H9 (cell line): ENCODE measurements around the gene SUN1. TPM values are rescaled to one million over a fixed set of nuclear protein-coding genes. Genes with fewer than 3 reads are reported as not detected.

Source experiments
- DNase-seq: peaks from one replicate; pipeline ENCODE4 v3.0.0-alpha.2; 2017
- H2AFZ ChIP-seq: one replicate; pipeline ENCODE4 v1.6.1; 2013; ENCODE audit warnings: mild to moderate bottlenecking, low read length, control low read depth, moderate library complexity
- H2AK5ac ChIP-seq: 2 replicates; pipeline ENCODE4 v1.6.1; 2013; ENCODE audit warnings: low read length, control low read depth, mixed read lengths; ENCODE audit not compliant: insufficient read length
- H2BK120ac ChIP-seq: one replicate; pipeline ENCODE4 v1.6.1; 2013; ENCODE audit warnings: low read depth, mild to moderate bottlenecking, low read length, control low read depth, inconsistent platforms; ENCODE audit not compliant: poor library complexity, severe bottlenecking
- H2BK12ac ChIP-seq: 2 replicates; pipeline ENCODE4 v1.6.1; 2013; ENCODE audit warnings: low read length, control low read depth, mixed read lengths, low read depth; ENCODE audit not compliant: insufficient read length
- H2BK15ac ChIP-seq: 2 replicates; pipeline ENCODE4 v1.6.1; 2013; ENCODE audit warnings: low read depth, low read length, control low read depth
- H2BK20ac ChIP-seq: one replicate; pipeline ENCODE4 v1.6.1; 2013; ENCODE audit warnings: low read depth, mild to moderate bottlenecking, low read length, control low read depth, inconsistent platforms; ENCODE audit not compliant: poor library complexity, severe bottlenecking
- H2BK5ac ChIP-seq: 2 replicates; pipeline ENCODE4 v1.6.1; 2013; ENCODE audit warnings: low read length, control low read depth, mixed read lengths; ENCODE audit not compliant: insufficient read length
- H3K14ac ChIP-seq: 2 replicates; pipeline ENCODE4 v1.6.1; 2013; ENCODE audit warnings: low read length, control low read depth; ENCODE audit not compliant: insufficient read depth
- H3K18ac ChIP-seq: 2 replicates; pipeline ENCODE4 v1.6.1; 2013; ENCODE audit warnings: low read depth, mild to moderate bottlenecking, mixed read lengths, low read length, control low read depth; ENCODE audit not compliant: insufficient read length
- H3K23ac ChIP-seq: 2 replicates; pipeline ENCODE4 v1.6.1; 2013; ENCODE audit warnings: low read length, control low read depth, mixed read lengths, low read depth; ENCODE audit not compliant: insufficient read length
- H3K23me2 ChIP-seq: 2 replicates; pipeline ENCODE4 v1.6.1; 2013; ENCODE audit warnings: low read depth, mild to moderate bottlenecking, mixed read lengths, low read length, control low read depth; ENCODE audit not compliant: insufficient read length, poor library complexity, severe bottlenecking
- H3K27ac ChIP-seq: 2 replicates; pipeline ENCODE4 v1.5.1; 2013; ENCODE audit warnings: low read length, control low read depth, mixed read lengths, low read depth; ENCODE audit not compliant: insufficient read length
- H3K27me3 ChIP-seq: 2 replicates; pipeline ENCODE4 v1.6.1; 2013; ENCODE audit warnings: low read length, control low read depth, inconsistent platforms; ENCODE audit not compliant: insufficient read depth
- H3K4ac ChIP-seq: 2 replicates; pipeline ENCODE4 v1.6.1; 2013; ENCODE audit warnings: low read depth, mild to moderate bottlenecking, control low read depth, inconsistent platforms, low read length, moderate library complexity
- H3K4me1 ChIP-seq: 2 replicates; pipeline ENCODE4 v1.6.1; 2013; ENCODE audit warnings: low read length, control low read depth, inconsistent platforms; ENCODE audit not compliant: insufficient read depth
- H3K4me2 ChIP-seq: 2 replicates; pipeline ENCODE4 v1.6.1; 2013; ENCODE audit warnings: low read length, control low read depth, mixed read lengths; ENCODE audit not compliant: insufficient read length, insufficient read depth
- H3K56ac ChIP-seq: 2 replicates; pipeline ENCODE4 v1.6.1; 2013; ENCODE audit warnings: low read depth, mild to moderate bottlenecking, mixed read lengths, low read length, control low read depth; ENCODE audit not compliant: insufficient read length
- H3K79me1 ChIP-seq: 2 replicates; pipeline ENCODE4 v1.6.1; 2013; ENCODE audit warnings: low read depth, mild to moderate bottlenecking, moderate library complexity, low read length, control low read depth, inconsistent platforms; ENCODE audit not compliant: insufficient read depth, poor library complexity, severe bottlenecking
- H3K79me2 ChIP-seq: 2 replicates; pipeline ENCODE4 v1.6.1; 2013; ENCODE audit warnings: low read length, control low read depth, inconsistent platforms; ENCODE audit not compliant: insufficient read depth
- H3K9ac ChIP-seq: 2 replicates; pipeline ENCODE4 v1.6.1; 2013; ENCODE audit warnings: low read length, control low read depth, mixed read lengths; ENCODE audit not compliant: insufficient read length; ENCODE audit errors: extremely low read depth
- H3K9me3 ChIP-seq: one replicate; pipeline ENCODE4 v1.6.1; 2013; ENCODE audit warnings: low read depth, low read length, inconsistent platforms; ENCODE audit not compliant: control insufficient read depth
- H3T11ph ChIP-seq: one replicate; pipeline ENCODE4 v1.6.1; 2013; ENCODE audit warnings: mild to moderate bottlenecking, low read length, control low read depth, inconsistent platforms
- H4K20me1 ChIP-seq: one replicate; pipeline ENCODE4 v1.6.1; 2013; ENCODE audit not compliant: control insufficient read depth, insufficient read length, insufficient read depth
- H4K5ac ChIP-seq: 2 replicates; pipeline ENCODE4 v1.6.1; 2013; ENCODE audit warnings: low read depth, mild to moderate bottlenecking, mixed read lengths, low read length, control low read depth; ENCODE audit not compliant: insufficient read length
- H4K8ac ChIP-seq: replicated peaks from 2 replicates; pipeline ENCODE4 v1.6.1; 2013; ENCODE audit warnings: low read length, control low read depth, mixed read lengths, low read depth; ENCODE audit not compliant: insufficient read length
- H4K91ac ChIP-seq: 2 replicates; pipeline ENCODE4 v1.6.1; 2013; ENCODE audit warnings: low read depth, mild to moderate bottlenecking, moderate library complexity, mixed read lengths, low read length, control low read depth; ENCODE audit not compliant: insufficient read length
- H3K27ac Mint-ChIP-seq, 3 experiments: 2 replicates in 2 of 3; 3 replicates in 1 of 3; pipeline ENCODE4 v1.8.0; 2020 to 2021; ENCODE audit warnings: mixed read lengths in 3 of 3, mild to moderate bottlenecking in 1 of 3, moderate library complexity in 1 of 3
- H3K27me3 Mint-ChIP-seq: 2 replicates; pipeline ENCODE4 v1.8.0; 2021; ENCODE audit warnings: low read depth, mild to moderate bottlenecking, moderate library complexity, mixed read lengths
- H3K36me3 Mint-ChIP-seq, 3 experiments: 2 replicates in 2 of 3; 3 replicates in 1 of 3; pipeline ENCODE4 v1.8.0; 2020 to 2021; ENCODE audit warnings: low read depth in 3 of 3, mixed read lengths in 3 of 3; ENCODE audit not compliant: insufficient read depth in 1 of 3
- H3K4me1 Mint-ChIP-seq, 2 experiments: 2 replicates each; pipeline ENCODE4 v1.8.0; 2020; ENCODE audit warnings: mixed read lengths in 2 of 2
- H3K4me3 Mint-ChIP-seq, 2 experiments: 2 replicates in 1 of 2; 3 replicates in 1 of 2; pipeline ENCODE4 v1.8.0; 2020 to 2021; ENCODE audit warnings: mild to moderate bottlenecking in 2 of 2, mixed read lengths in 2 of 2, moderate library complexity in 1 of 2
- H3K9me3 Mint-ChIP-seq, 2 experiments: 2 replicates in 1 of 2; 3 replicates in 1 of 2; pipeline ENCODE4 v1.8.0; 2020; ENCODE audit warnings: mild to moderate bottlenecking in 2 of 2, mixed read lengths in 2 of 2, moderate library complexity in 1 of 2
- WGBS: extraction: QIAGEN DNeasy Blood & Tissue Kit; methylation state at CpG from one replicate; pipeline ENCODE4 v1.1.7; 2013; ENCODE audit warnings: missing lambda C conversion rate, low lambda C conversion rate, mixed read lengths; ENCODE audit not compliant: insufficient read length; ENCODE audit errors: extremely low coverage; 5-methylcytosine and 5-hydroxymethylcytosine counted together
- total RNA-seq: library from RNA; stranded (reverse); gene quantifications from 2 replicates; pipeline ENCODE4 v1.2.1, GENCODE V29; 2021
- TF ChIP-seq, protein P1 (sequence below): fragments of 200-600 bp; sonication (generic); conservative IDR thresholded peaks from 3 replicates; pipeline ENCODE4 v1.8.0; 2021; ENCODE audit warnings: antibody characterized with exemption, mild to moderate bottlenecking

SUN1 gene
- total RNA-seq, 1 experiment from 2014 or later = 118 TPM

DNA sequence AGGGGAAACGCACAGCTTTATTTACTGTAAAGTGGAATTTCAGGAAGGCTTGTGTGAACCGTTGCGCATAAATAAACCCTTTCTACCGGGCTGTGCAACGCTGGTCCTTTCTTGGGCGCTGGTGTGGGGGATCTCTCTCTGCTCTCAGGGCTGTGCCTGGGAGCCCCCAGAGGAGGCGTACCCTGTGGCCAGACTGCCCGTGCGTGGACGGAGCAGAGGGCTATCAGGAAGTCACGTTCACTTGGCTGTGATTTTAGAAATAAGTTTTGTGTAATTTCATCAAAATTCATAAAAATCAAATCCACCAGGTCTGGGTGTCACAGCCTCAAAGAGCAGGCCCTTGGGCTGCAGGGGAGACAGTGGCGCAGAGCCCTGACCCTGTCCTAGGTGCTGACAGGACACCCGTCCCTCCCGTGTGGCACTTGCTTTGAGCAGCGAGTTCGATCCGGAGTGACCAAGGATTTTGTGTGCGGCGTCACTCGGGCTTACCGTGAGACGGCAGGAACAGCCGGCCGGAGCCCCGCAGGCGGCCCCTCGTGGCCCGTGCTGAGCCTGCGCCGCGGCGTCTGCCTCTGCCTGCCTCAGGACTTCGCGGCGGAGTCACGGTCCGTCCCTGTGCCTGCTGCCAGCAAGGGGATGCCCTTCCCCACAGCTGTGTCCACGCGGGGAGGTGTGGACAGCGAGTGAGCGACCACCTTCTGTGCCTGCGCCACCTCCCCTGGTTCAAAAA, 64.2 kb downstream of the SUN1 start:
- no peaks in the 10 kb centered on the region for H3K27me3 ChIP-seq
- H4K91ac ChIP-seq = no peak overlapping the region
- Mint-ChIP-seq H3K27me3 (peaks cover 1% of the 10 kb centered on the region; the same call in 1 of the 2 replicates), H3K4me3 (no peak overlapping the region; a peak in 1 of 5 replicates), H3K9me3 (no peaks in the 10 kb centered on the region), H3K36me3 (peaks cover 22 to 51% (median 49%) of the 10 kb centered on the region in 3 experiments), H3K4me1 (peaks cover 2 to 3% of the 10 kb centered on the region in 2 experiments; a peak in 1 of 4 replicates), H3K27ac (no peak overlapping the region; a peak in 1 of 7 replicates)
- no peak overlapping the region for H2BK12ac ChIP-seq
- no peak overlapping the region for H3K14ac ChIP-seq
- H2AFZ ChIP-seq = no peak overlapping the region
- H3K79me2 ChIP-seq = no peaks in the 10 kb centered on the region
- H2AK5ac ChIP-seq = no peak overlapping the region
- TF ChIP-seq, protein P1, sequence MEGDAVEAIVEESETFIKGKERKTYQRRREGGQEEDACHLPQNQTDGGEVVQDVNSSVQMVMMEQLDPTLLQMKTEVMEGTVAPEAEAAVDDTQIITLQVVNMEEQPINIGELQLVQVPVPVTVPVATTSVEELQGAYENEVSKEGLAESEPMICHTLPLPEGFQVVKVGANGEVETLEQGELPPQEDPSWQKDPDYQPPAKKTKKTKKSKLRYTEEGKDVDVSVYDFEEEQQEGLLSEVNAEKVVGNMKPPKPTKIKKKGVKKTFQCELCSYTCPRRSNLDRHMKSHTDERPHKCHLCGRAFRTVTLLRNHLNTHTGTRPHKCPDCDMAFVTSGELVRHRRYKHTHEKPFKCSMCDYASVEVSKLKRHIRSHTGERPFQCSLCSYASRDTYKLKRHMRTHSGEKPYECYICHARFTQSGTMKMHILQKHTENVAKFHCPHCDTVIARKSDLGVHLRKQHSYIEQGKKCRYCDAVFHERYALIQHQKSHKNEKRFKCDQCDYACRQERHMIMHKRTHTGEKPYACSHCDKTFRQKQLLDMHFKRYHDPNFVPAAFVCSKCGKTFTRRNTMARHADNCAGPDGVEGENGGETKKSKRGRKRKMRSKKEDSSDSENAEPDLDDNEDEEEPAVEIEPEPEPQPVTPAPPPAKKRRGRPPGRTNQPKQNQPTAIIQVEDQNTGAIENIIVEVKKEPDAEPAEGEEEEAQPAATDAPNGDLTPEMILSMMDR = no peak
- H3K4me1 ChIP-seq = no peaks in the 10 kb centered on the region
- no peak overlapping the region for H3K4ac ChIP-seq
- peaks cover 3% of the 10 kb centered on the region for H4K20me1 ChIP-seq
- no peak for DNase-seq
- H3K9ac ChIP-seq = no peak overlapping the region
- H3K4me2 ChIP-seq = no peak overlapping the region
- H3T11ph ChIP-seq = no peak overlapping the region
- no peak overlapping the region for H3K27ac ChIP-seq
- H2BK15ac ChIP-seq = no peak overlapping the region
- no peak overlapping the region for H4K5ac ChIP-seq
- no peak overlapping the region for H2BK20ac ChIP-seq
- no peak overlapping the region for H4K8ac ChIP-seq
- WGBS = no CpG with 5 or more reads among the region's 42 CpGs
- H3K56ac ChIP-seq = no peak overlapping the region
- H2BK120ac ChIP-seq = no peak overlapping the region
- H2BK5ac ChIP-seq = no peak overlapping the region
- H3K18ac ChIP-seq = no peak overlapping the region
- no peaks in the 10 kb centered on the region for H3K23me2 ChIP-seq
- H3K79me1 ChIP-seq = no peaks in the 10 kb centered on the region
- H3K23ac ChIP-seq = no peak overlapping the region
- no peaks in the 10 kb centered on the region for H3K9me3 ChIP-seq
